MCF 10A (cell line): ENCODE data around the gene CEMP1. TPM values are rescaled to one million over a fixed set of nuclear protein-coding genes. Genes with fewer than 3 reads are reported as not detected.

Experiments used
- BruUV-seq: library from RNA; stranded (reverse); fragments of 400-500 nt; replicated peaks from 2 replicates; lab custom pipeline; 2021; lab: Mats Ljungman, UMichigan
- CTCF ChIA-PET: fragments of 300-600 bp; sonication (Branson Sonifier 250); formaldehyde crosslinking; extraction: SDS; loops from one replicate; lab custom pipeline; 2021; ENCODE audit warnings: antibody characterized with exemption, inconsistent platforms; lab: Yijun Ruan, JAX
- POLR2A ChIA-PET: fragments of 300-600, 350-650 bp; sonication (Branson Sonifier 250); formaldehyde crosslinking; extraction: SDS; loops from one replicate; lab custom pipeline; 2020; ENCODE audit warnings: antibody characterized with exemption, inconsistent platforms; lab: Yijun Ruan, JAX
- DNase-seq: peaks from one replicate; pipeline ENCODE4 v3.0.0-alpha.2; 2018; ENCODE audit not compliant: unreplicated experiment
- H3K27ac Mint-ChIP-seq: one replicate; pipeline ENCODE4 v1.8.0; 2022; ENCODE audit warnings: mild to moderate bottlenecking, low read depth, mixed read lengths; ENCODE audit not compliant: unreplicated experiment
- H3K27me3 Mint-ChIP-seq: one replicate; pipeline ENCODE4 v1.8.0; 2022; ENCODE audit warnings: mixed read lengths; ENCODE audit not compliant: insufficient read depth, unreplicated experiment
- H3K36me3 Mint-ChIP-seq: one replicate; pipeline ENCODE4 v1.8.0; 2022; ENCODE audit warnings: mild to moderate bottlenecking, moderate library complexity, mixed read lengths; ENCODE audit not compliant: insufficient read depth, unreplicated experiment
- H3K4me1 Mint-ChIP-seq: one replicate; pipeline ENCODE4 v1.8.0; 2022; ENCODE audit warnings: mixed read lengths; ENCODE audit not compliant: insufficient read depth, unreplicated experiment
- H3K4me3 Mint-ChIP-seq: one replicate; pipeline ENCODE4 v1.8.0; 2022; ENCODE audit warnings: mild to moderate bottlenecking, moderate library complexity, mixed read lengths; ENCODE audit not compliant: unreplicated experiment
- H3K9me3 Mint-ChIP-seq: one replicate; pipeline ENCODE4 v1.8.0; 2022; ENCODE audit warnings: mixed read lengths; ENCODE audit not compliant: unreplicated experiment
- CTCF ChIP-seq: fragments of 200-600 bp; IDR thresholded peaks from one replicate; pipeline ENCODE4 v1.8.0; 2022; ENCODE audit warnings: antibody characterized with exemption, mild to moderate bottlenecking; ENCODE audit not compliant: unreplicated experiment
- intact Hi-C: fragments of 100-400 bp; cut with micrococcal nuclease; formaldehyde crosslinking; loops from 2 replicates; pipeline ENCODE4 v1.14.1; 2022
- total RNA-seq: library from RNA; stranded (reverse); gene quantifications from 2 replicates; pipeline ENCODE4 v1.2.3, GENCODE V29; 2022

Gene CEMP1
- total RNA-seq, 1 experiment from 2014 or later: not detected

DNA sequence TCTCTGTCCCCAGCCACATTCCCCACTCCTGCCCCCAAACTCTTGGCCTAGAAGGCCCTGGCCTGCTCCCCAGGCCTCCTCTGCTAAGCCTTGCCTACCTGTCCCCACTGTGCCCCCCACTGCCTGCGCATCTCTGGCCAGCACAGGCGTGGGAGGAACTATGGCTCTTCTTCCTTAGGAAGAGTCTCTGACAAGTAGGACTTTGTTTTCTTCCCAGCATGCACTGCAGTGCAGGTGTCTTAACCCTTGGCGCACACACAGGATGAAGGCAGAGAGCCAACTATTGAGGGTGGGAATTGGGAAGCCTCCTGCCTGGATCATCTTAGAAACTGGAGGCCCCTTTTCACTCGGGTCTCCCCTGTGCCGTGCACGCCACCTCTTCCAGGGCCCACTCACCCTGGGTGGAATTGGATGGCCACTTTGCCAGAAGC is 7.4 kb downstream of the CEMP1 start:
- intact Hi-C loops: no loop called here
- ChIA-PET CTCF (interaction anchor here (0.6 kb wide), 2 partner anchors 53 to 440 kb away, joined by 3 read pairs; no protein-coding TSS in a partner anchor), POLR2A (interaction anchor here (0.6 to 0.7 kb wide), 2 partner anchors 9 to 13 kb away, joined by 3 read pairs; no protein-coding TSS in a partner anchor)
- H3K36me3 Mint-ChIP-seq: peaks cover 47% of the 10 kb centered on the region
- no TSS peak for BruUV-seq
- H3K27ac Mint-ChIP-seq: no peak overlapping the region
- no peak overlapping the region for H3K4me3 Mint-ChIP-seq
- H3K9me3 Mint-ChIP-seq: no peaks in the 10 kb centered on the region
- H3K27me3 Mint-ChIP-seq: no peaks in the 10 kb centered on the region
- no peak for TF ChIP-seq CTCF
- H3K4me1 Mint-ChIP-seq: peaks cover 24% of the 10 kb centered on the region
- no peak for DNase-seq

GRCh38 chr16:2520784-2521531 is 10.2 kb downstream of the CEMP1 start:
- peaks cover 58% of the 10 kb centered on the region for H3K36me3 Mint-ChIP-seq
- CTCF ChIA-PET: interaction anchor here (0.8 to 1.0 kb wide), 2 partner anchors 10 to 15 kb away, joined by 4 to 5 read pairs; partner anchors contain the start of gene CEMP1

DNA sequence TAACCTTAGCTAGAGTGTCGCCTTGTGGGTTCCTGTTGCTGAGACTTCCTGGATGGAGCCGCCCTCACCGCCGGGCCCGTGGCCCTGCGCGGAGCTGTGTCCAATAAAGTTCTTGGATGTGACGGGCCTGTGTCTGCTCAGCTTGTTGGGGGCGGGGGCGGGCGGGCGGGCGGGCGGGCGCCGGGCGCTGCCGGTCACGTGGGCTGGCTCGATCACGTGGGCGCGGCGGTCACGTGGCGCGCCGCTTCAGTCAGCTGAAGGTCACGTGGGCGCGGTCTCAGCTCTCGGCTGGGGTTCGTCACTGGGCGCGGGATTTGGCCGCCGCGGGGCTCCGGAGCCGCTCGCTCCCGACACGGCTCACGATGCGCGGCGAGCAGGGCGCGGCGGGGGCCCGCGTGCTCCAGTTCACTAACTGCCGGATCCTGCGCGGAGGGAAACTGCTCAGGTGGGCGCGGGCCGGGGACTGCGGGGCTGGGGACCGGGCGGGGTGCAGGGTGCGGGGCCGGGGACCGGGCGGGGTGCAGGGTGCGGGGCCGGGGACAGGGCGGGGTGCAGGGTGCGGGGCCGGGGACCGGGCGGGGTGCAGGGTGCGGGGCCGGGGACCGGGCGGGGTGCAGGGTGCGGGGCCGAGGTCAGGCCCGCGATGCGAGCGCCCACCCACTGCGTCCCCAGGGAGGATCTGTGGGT is 11.0 kb downstream of the CEMP1 start, which contains the start of gene AMDHD2:
Gene AMDHD2 (plus strand): TSS at position 275 of the 687 bp plus-strand sequence. CDS start 88 bp downstream, at position 363.
- no peaks in the 10 kb centered on the region for H3K27me3 Mint-ChIP-seq
- CTCF ChIA-PET: interaction anchor here (0.8 to 1.0 kb wide), 3 partner anchors 11 to 70 kb away, joined by 4 to 5 read pairs (median 4); partner anchors contain the start of gene CEMP1
- intact Hi-C loops: no loop called here
- POLR2A ChIA-PET: interaction anchor here (0.7 to 4.2 kb wide), 10 partner anchors 12 to 365 kb away, joined by 3 to 62 read pairs (median 4); partner anchors contain the start of genes CEMP1, ECI1, KCTD5 and PDPK1
- H3K9me3 Mint-ChIP-seq: no peaks in the 10 kb centered on the region
- peak within 1 kb of the TSS; percentile 54 for H3K27ac Mint-ChIP-seq
- peaks cover 38% of the 10 kb centered on the region for H3K4me1 Mint-ChIP-seq
- peak; percentile 86 for DNase-seq
- peaks cover 52% of the 10 kb centered on the region for H3K36me3 Mint-ChIP-seq
- peak within 1 kb of the TSS; percentile 78 for H3K4me3 Mint-ChIP-seq
- no peak for TF ChIP-seq CTCF
- BruUV-seq: no TSS peak

More at GRCh38 chr16:2520784-2521531, 10.2 kb downstream of the CEMP1 start:
- Mint-ChIP-seq H3K27me3 (no peaks in the 10 kb centered on the region), H3K27ac (peak overlapping the region; percentile 35), H3K4me3 (peak overlapping the region; percentile 78), H3K4me1 (peaks cover 36% of the 10 kb centered on the region), H3K9me3 (no peaks in the 10 kb centered on the region)
- DNase-seq: peak; percentile 57
- no TSS peak for BruUV-seq
- intact Hi-C loops: no loop called here
- POLR2A ChIA-PET: interaction anchor here (0.6 to 4.2 kb wide), 11 partner anchors 11 to 569 kb away, joined by 3 to 62 read pairs (median 4); partner anchors contain the start of genes CCNF, CEMP1, KCTD5 and PDPK1
- no peak for TF ChIP-seq CTCF
